Stimulated activated CD4-positive, alpha-beta T cell treated with anti-CD3 and anti-CD28 coated beads, Interleukin-4, amount 100 ng/mL, for 4 hours (primary cell): Measurements from ENCODE around the gene TMPRSS5.
"Not testable (repeated sequence)": the region's sequence is repeated elsewhere in the genome, so short reads cannot be mapped to it uniquely, and the experiment has no call there.

ENCODE experiments used
- DNase-seq, 2 experiments: peaks; one replicate each; pipeline ENCODE4 v3.0.0-alpha.2; 2020

The TMPRSS5 gene

DNA sequence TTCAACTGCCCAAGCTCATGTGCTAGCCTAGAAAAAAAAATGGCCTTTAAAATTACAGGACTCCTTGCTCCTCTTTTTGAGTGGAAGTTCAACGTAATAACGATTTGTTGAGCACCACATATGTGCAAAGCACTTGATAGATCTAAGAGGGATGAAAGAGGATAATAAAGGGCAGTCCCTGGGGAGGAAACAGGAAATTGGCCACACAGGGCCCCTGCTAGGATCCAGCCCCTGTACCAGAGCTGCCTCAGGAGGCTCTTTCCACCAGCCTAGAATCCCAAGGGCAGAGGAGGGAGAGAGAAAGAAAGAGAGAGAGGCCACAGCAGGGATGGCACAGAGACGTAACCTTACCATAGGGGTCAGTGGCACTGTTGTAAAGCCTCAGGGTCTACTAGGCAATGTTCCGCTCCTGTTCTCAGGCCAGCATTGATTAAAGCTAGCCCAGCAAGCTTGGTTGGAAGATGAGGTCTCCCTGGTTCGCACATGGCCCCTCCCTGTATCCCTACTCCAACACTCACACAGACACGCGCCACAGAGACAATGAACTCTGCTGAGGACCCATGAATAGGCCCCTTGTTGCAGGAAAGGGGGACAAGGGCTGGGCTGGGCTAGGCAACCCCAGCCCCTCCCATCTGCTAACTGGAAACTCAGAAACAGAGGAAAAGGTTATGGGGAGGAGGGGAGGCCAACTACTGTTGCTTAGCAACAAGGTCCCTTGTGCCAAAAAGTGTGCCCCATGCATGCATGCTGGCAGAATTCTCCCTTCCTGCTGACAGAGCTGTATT, at the start of gene TMPRSS5:
TSS of gene TMPRSS5 (minus strand) at position 438 of the 785 bp plus-strand sequence. CDS start at position 354, 84 bp downstream.
- no peak for DNase-seq

DNA sequence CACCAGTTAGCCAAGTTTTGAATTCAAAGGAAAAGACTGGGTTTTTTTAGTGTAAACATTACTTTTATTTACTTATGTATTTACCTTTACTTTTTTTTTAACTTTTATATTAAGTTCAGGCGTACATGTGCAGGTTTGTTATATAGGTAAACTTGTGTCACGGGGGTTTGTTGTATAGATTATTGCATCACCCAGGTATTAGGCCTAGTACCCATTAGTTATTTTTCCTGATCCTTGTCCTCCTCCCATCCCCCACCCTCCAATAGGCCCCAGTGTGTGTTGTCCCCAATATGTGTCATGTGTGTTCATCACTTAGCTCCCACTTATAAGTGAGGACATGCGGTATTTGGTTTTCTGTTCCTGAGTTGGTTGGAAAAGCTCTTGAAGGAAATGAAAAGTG, 46.8 kb upstream of the TMPRSS5 start:
- no peak for DNase-seq

DNA sequence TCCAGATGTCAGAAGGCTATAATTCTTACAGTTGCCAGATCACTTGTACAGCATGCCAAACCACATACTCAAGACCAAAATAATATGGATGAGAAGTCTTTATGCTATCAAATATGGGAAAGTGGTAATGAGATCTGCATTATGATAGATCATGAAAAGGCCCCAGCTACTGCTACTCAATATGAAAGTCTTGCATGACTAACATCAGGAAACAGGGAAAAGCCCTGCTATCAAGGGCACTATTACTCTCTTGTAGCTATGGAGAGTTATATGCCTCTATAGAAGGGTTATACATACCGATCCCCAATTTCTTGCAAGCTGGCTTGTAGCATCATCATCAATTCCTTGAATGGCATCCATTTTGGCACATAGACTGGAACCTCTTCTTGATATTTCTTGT, 30.2 kb upstream of the TMPRSS5 start:
- no peak for DNase-seq

DNA sequence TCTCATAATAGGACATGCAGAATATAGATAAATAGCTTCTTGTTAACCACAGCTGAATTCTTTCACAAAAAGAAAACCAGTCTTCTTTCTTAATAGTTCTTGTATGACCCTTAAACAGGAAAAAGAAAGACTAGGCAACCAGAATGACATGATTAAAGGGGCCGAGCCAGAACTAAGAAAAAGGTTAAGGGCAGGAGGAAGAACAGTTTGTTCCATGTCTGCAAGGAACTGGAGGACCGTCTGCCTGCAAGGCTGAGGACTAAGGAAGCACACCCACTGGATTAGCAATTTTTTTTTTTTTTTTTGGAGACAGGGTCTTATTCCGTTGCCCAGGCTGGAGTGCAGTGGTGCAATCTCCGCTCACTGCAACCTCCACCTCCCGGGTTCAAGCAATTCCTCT, 26.0 kb upstream of the TMPRSS5 start:
- no peak for DNase-seq

DNA sequence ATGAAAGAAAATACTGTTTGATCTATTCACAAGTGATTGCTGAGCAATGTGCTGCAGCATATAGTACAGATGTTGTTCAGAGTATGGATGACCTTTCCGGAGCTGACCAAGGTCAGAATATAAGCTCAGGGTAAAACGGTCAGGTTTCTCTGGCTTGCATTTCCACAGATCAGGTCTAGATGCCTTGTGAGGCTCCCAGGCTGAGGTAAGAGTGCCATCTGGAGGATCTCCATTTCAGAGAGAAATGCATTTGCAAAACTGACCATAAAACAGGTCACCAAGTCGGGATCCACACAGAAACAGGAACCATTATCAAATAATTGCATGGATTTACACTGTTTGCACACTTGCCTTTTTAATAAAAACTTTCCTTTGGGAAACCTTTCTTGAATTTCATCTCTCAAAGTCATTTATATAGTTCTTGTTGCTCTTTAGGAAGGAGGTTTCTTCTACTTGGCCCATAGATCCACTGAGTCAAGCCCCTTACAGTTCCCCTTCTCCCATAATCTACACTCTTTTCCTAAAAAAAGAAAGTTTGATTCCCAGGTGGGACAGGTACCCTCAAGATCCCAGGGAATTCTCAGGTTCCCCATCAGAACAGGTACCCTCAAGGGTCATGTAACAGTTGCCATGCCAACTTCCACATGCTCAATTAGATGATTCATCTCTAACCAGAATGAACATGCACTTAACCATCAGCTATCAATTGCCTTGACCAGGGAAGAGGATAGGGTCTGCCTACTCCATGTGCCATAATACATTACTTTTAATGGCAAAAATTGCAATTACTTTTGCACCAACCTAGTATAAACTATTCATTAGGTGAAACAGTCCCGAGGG, 25.0 kb upstream of the TMPRSS5 start:
- no peak for DNase-seq

DNA sequence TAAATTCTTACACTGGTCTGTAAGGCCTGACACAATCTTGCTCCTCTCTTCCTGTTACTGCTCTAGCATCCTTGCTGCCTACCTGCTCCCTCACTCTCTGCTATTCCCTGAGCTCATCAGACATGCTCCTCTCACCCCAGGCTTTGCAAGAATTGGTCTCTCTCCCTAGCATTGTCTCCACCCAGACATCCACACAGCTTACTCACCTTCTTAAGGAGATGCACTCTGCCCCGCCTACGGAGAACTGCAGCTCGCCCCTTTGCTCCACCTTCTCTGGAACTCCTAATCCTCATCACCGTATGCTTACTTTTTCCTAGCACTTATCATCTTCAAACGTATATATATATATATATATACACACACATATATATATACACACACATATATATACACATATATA, 23.3 kb upstream of the TMPRSS5 start:
- no peak for DNase-seq

DNA sequence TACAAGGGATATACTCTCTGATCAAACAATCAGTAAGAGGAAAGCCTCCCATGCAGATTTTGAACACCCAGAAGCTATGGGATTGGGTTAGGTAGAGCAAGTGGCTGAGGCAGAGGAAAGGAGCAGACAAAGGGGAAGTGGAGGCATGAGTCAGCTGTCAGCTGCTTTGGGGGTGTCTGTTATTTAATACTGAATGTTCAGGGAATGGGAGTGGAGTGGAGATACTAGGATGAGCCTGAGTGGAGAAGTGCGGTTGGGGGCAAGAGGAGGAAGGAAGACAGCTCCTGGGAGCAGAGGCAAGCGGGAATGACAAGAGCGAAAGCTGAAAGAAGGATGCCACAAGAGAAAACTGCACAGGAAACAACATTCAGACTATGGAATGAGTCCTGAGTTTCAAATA, 22.7 kb upstream of the TMPRSS5 start:
- DNase-seq: no peak

DNA sequence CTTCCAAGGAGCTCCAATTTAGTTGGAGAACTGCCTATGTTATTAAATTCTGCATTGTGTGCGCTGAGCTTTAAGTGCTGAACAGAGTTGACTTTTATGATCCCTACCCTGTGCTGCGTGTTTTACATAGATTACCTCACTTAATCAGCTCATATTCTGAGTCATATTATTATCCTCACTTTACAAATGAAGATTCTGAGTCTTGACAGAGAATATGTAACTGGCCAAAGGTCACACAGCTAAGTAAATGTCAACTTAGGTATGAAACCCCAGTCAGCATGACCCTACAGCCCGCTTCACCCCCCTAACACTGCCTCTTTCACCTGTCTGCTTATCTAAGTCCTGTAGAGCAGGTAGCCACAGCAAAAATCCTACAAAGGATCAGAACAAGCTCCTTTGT, 19.8 kb upstream of the TMPRSS5 start:
- DNase-seq: no peak

DNA sequence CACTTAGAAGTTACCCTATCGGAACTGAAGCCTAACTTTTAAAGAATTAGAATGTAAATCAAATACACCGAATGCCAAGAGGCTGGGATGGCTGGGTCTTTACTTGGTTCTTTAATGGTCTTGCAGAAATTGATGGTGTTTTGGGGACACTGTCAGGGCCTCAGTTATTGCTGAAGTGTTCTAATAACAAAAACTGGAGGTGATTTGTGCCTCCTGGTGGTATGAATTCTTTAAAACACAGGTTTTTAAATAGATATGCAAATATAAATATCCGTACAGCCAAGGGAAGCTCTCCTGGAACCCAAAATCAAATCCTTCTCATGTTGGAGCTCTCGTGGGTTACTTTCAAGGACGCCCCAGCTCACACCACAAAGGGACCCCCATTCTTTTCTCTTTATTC, 19.3 kb upstream of the TMPRSS5 start:
- DNase-seq: no peak

DNA sequence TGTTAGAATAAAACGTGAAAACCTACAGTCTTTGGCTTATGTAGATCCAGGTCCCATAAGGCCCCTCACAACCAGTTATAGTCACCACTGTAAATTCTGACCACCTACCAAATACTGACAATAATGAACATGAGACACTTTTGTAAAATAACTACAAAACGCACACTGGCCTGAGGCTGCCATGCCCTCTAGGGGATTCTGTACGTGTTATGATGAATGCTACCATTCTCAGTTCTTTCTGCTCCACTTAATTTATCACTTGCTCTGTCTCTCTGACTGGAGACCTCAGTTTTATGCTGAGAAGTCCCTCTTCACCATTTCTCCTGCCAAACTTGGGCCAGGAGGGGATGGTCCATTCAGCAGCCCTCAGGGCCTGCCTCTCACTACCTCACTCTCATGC, 18.7 kb upstream of the TMPRSS5 start:
- no peak for DNase-seq

DNA sequence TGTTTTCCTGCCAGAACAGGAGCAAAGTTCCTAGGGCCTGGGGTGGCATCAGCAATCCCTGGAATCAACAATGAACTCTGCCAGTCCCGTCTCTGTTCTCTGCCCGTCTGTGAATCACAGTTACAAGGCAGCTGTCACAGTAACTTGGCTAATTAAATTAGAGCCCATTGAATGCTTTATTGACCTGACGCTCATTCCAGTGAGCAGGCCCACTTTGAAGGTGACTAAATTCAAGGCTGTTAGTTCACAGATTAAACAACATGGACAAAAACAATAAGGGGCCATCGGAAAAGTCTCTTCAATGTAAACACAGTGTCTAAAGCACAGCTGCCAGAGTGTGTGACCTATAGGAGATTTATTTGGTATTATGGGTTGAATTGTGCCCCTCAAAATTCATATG, 17.7 kb upstream of the TMPRSS5 start:
- no peak for DNase-seq

DNA sequence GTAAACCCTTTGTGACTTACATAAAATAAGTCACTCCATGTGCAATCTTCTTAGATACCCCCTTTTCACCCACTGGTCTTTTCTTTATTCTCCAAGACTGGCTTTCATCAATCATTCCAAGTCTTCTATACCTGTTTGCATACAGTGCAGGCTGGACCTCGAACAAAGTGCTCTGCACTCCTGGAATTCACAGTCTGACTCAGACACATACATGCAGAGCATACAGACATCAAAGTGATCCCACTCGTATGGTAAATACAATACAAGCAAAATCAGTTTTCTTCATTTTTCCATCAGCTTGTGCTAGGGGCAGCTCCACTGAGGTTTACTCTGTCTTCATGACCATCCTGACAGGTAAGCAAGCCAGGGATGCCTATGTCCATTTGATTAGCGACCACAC, 16.8 kb upstream of the TMPRSS5 start:
- DNase-seq: no peak

DNA sequence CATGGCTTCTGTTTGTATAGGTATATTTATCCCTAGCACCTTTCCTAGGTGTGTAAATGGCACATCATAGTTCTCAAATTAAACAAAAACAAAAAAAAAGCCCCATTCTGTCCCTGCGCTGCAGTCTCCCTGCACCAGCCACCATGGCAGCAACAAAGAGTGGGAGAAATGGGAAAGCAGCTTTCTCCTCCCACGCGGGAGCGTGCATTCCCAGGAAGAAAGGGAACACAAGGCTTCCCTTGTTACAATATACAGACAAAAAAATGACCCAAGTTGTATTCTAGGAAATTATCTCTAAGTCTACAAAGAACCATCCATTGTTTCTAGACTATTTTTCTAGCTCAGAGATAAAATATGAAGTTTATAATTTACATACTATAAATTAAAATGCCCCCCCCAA, 16.1 kb upstream of the TMPRSS5 start:
- no peak for DNase-seq

DNA sequence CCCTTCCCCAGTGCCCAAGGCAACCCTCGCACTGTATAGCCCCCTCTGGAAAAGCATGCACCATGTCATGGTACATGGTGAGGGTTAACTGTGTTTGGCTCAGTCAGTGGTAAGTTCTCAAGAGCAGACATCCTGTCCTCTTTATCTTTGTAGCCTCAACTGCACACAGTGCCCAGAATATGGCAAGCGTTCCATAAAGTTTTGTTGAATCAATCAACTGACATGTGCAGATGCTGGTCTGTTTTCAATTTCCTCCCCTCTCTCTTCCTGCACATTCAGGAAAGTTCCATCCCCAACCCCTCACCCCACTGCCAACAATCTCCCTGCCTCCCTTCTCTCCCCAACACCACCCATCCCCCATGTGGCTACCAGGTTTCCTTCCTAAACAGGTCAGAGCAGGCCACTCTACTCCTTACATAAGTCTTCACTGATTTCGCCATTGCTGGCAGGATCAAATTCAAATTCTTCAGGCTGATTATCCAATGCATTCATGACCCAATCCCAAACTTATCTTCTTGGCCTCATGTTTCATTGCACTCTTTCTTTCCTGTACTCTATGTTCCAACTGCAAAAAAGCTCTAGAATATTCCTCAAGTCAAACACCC, 15.5 kb upstream of the TMPRSS5 start:
- DNase-seq: no peak

DNA sequence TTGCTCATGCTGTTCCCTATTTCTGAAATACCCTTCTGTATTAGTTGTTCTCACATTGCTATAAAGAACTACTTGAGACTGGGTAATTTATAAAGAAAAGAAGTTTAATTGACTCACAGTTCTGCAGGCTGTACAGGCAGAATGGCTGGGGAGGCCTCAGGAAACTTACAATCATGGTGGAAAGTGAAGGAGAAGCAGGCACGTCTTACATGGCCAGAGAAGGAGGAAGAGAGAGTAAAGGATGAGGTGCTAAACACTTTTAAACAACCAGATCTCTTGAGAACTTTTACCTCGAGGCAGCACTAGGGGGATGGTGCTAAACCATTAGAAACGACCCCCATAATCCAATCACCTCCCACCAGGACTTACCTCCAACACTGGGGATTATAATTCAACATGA, 14.4 kb upstream of the TMPRSS5 start:
- DNase-seq: not testable (repeated sequence)

DNA sequence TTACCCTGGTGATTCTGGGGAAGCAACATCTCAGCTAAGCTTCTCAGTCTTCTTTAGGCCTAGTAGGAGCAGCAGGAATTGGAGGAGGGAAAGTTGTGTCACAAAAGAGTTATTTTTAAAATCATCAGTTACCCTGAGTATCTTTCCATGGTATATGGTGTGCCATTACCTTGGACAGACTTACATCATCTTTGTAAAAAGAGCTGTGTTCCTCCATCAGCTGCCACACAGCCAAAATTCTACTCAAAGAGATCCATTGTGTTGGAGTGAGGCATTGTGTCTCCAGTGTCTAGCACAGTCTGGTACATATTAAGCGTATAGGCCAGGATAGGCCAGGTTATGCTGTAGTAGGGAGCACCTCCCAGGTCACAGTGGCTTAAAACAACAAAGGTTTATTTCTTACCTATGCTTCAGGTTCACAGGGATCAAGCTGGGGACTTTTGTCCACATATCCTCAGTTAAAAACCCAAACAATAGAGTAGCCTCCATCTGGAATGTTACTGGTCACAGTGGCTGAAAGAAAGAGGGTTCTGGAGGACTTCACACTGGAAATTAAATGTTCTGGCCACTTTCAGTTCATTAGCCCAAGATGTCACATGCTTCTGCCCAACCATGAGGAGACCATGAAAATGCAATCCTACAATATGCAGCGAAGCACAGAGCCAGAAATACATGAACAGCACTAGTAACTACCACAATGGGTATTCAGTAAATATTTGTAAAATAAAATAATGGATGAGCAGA, 9.9 kb upstream of the TMPRSS5 start:
- DNase-seq: no peak

DNA sequence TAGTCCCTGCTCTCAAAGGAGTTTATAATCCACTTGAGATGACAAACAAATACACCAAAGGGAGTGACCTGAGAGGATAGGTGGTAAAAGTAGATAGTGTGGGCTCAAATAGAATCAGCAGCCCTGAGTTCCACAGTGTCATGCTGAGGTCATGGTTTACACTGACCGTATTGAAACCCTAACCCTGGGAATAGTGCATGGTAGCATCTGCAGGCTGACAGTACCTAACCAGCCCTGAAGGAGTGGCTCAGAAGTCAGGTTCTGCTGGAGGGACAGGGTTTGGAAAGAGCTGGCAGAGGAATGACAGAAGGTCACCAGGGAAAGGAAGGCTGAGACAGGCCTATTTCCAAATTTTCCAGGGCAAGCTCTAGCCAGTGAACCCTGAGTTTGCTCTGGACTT, 9.2 kb upstream of the TMPRSS5 start:
- DNase-seq: no peak

DNA sequence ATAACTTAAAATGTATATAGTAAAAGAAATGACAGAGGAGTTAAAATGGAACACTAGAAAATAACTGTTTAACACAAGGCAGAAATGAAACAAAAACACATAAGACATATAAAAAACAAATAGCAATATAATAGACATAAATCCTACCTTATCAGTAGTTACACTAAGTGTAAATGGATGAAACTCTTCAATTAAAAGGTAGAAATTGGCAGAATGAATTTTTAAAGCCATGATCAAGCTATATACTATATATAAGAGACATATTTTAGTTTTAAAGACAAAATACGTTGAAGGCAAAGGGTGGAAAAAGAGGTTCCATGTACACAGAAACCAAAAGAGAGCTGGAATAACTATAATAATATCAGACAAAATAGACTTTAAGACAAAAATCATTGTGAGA, 4.9 kb upstream of the TMPRSS5 start:
- no peak for DNase-seq

DNA sequence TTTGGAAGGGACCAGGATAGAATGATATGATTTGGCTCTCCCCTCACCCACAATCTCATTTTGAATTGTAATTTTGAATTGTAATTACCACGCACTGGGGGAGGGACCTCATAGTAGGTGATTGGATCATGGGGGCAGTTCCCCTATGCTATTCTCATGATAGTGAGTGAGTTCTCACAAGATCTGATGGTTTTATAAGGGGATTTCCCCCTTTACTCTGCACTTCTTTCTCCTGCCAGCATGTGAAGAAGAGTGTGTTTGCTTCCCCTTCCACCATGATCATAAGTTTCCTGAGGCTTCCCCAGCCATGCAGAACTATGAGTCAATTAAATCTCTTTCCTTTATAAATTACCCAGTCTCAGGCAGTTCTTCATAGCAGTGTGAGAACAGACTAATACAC, 2.6 kb downstream of the TMPRSS5 start:
- DNase-seq: not testable (repeated sequence)

DNA sequence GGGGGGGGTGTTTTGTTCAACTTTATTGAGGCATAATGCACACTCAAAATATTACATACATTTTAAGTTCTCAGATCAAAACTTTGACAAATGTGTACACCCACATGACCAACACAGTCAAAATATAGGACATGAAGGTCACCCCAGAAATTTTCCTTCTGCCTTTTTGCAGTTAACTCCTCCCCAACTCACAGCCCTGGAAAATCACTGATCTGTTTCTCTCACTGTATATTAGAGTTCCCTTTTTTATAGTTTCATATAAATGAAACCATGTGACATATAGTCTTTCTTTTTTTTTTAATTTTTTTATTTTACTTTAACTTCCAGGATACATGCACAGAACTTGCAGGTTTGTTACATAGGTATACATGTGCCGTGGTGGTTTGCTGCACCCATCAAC, 4.6 kb downstream of the TMPRSS5 start:
- DNase-seq: no peak

DNA sequence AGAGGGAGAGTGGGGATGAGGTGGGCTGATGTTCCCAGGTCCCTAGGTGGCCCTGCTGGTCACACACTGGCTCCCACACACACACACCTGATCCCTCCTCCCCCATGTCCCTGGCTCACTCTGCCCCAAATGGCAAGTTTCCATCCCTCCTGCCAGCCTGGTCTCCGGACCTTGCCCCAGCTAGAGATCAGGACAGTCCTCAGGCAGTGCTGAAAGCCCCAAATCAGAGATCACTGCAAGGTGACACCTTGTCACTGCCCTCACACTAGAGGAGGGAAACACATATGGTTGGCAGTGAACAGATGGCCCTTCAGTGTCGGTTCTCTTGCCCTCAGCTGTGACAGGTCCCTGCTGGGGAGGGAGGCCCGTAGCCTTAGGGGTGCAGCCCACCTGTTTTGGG, 7.6 kb downstream of the TMPRSS5 start:
- DNase-seq: no peak

DNA sequence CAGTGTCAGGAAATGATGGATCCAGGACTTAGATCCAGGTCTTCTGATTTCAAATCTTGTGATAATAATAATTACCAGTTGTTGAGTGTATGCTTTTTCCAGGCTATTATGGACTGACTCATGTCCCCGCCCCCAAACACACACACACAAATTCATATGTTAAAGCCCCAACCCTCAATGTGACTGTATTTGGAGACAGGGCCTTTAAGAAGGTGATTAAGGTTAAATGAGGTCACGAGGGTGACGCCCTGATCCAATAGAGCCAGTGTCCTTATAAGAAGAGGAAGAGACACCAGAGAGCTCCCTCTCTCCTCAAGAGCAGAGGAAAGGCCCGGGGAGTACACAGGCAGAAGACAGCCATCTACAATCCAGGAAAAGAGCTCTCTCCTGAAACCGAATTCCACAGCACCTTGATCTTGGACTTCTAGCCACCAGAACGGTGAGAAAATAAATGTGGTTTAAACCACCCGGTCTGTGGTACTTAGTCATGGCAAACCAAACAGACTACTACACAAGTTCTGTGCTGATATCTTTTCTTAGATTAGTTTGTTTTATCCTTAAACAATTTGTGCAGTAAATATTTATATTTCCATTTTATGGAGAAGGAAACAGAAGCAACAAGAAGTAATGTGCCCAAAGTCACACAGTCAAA, 8.2 kb downstream of the TMPRSS5 start:
- DNase-seq: no peak

DNA sequence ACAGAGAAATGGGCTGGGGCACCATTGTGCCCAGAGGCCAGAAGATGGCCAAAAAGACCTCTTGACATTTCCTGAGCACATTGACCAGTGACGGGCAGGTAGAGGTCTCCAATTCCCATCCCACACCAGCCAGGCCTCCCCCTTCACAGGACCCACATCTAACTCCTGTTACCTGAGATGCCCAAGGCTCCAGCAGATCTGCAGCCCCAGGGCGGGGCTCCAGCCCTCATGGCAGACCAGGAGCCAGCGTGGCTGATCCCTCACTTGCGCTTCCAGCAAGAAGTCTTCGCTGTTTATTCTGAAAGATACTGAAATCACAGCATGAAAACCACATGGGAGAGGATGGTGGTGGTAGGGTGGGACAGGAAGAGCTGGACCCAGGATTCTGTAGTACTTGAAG, 9.0 kb downstream of the TMPRSS5 start:
- DNase-seq: no peak
